Measurements from ENCODE around the gene HABP4.

The HABP4 gene

GRCh38 chr9:96493757-96494156 is 43.8 kb downstream of the HABP4 start:
- H3K4me3 ChIP-seq (ENCODE audit: control insufficient read depth, low read depth, low read length) = no peak overlapping the region
- no peak for TF ChIP-seq CTCF (IDR thresholded peaks at IDR 0.05; ENCODE audit: control insufficient read depth, insufficient read depth, low read depth, low read length, missing control alignments)
- no peak for DNase-seq (ENCODE audit: low read depth)

- TF ChIP-seq CTCF (IDR thresholded peaks at IDR 0.05; ENCODE audit: control insufficient read depth, insufficient read depth, low read depth, low read length, missing control alignments) = no peak
- H3K4me3 ChIP-seq (ENCODE audit: control insufficient read depth, low read depth, low read length) = no peak overlapping the region
Measured at GRCh38 chr9:96494215-96494800, 44.3 kb downstream of the HABP4 start.

GRCh38 chr9:96495341-96495740 is 45.4 kb downstream of the HABP4 start:
- TF ChIP-seq CTCF (IDR thresholded peaks at IDR 0.05; ENCODE audit: control insufficient read depth, insufficient read depth, low read depth, low read length, missing control alignments) = no peak
- no peak overlapping the region for H3K4me3 ChIP-seq (ENCODE audit: control insufficient read depth, low read depth, low read length)
- DNase-seq (ENCODE audit: low read depth) = peak; percentile 83

More at GRCh38 chr9:96494215-96494800, 44.3 kb downstream of the HABP4 start:
- no peak for DNase-seq (ENCODE audit: low read depth)

- TF ChIP-seq CTCF (IDR thresholded peaks at IDR 0.05; ENCODE audit: control insufficient read depth, insufficient read depth, low read depth, low read length, missing control alignments) = no peak
- no peak for DNase-seq (ENCODE audit: low read depth)
- H3K4me3 ChIP-seq (ENCODE audit: control insufficient read depth, low read depth, low read length) = no peak overlapping the region
Measured at GRCh38 chr9:96496368-96497116, 46.6 kb downstream of the HABP4 start.

GRCh38 chr9:96497117-96497399 is 47.1 kb downstream of the HABP4 start:
- H3K4me3 ChIP-seq (ENCODE audit: control insufficient read depth, low read depth, low read length) = no peak overlapping the region
- TF ChIP-seq CTCF (IDR thresholded peaks at IDR 0.05; ENCODE audit: control insufficient read depth, insufficient read depth, low read depth, low read length, missing control alignments) = no peak
- no peak for DNase-seq (ENCODE audit: low read depth)

GRCh38 chr9:96498796-96499195 is 48.8 kb downstream of the HABP4 start:
- no peak for TF ChIP-seq CTCF (IDR thresholded peaks at IDR 0.05; ENCODE audit: control insufficient read depth, insufficient read depth, low read depth, low read length, missing control alignments)
- H3K4me3 ChIP-seq (ENCODE audit: control insufficient read depth, low read depth, low read length) = no peak overlapping the region
- DNase-seq (ENCODE audit: low read depth) = no peak

Measured in AG09309 (cell line).